Measurements from ENCODE around the gene WSCD1.

The WSCD1 gene

DNA sequence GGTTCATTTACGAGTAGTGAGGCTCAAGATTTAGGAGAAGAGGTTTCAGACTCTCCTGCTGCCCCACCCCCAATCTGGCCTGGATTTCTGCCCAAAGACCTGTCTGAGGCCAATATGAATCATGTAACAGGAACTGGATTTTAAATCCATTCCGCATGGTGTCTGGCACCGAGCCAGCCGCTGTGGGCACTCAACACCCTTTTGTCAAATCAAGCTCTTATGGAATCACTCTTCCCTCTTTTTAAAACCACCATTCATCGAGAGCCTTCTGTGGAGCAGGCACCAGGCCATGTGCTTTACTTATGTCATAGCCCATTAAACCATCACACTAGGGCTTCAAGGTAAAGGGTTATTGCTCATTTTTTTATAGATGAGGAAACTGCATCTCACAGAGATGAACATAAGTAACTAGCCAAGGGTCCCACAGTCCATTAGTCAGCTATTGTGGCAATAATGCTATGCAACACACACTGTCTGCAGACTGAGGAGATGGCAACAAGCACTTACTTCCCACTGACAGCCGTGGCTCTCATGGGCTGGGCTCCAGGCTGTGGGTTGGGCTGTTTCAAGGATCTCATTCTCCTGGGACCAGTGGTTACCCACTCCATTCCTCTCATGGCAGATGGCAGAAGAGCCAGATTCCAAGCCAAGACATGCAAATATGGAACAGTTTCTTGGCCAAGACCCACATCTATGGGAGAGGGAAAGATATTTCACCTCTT, 93.6 kb downstream of the WSCD1 start:
- Histone ChIP-seq H3K9ac (ENCODE audit: low read length) (no peak overlapping the region), H3K4me3 (ENCODE audit: low read depth in 1 of 2, low read length in 2 of 2) (no peak overlapping the region), H3K4me1 (ENCODE audit: insufficient read depth, low read length) (no peaks in the 10 kb centered on the region), H3K27me3 (ENCODE audit: control insufficient read depth in 1 of 2, insufficient read depth in 2 of 2, low read length in 2 of 2) (no peaks in the 10 kb centered on the region), H3K27ac (ENCODE audit: low read depth, low read length) (no peak overlapping the region), H3K36me3 (ENCODE audit: insufficient read depth, low read length) (no peaks in the 10 kb centered on the region), H3K9me3 (ENCODE audit: low read length) (no peaks in the 10 kb centered on the region)

DNA sequence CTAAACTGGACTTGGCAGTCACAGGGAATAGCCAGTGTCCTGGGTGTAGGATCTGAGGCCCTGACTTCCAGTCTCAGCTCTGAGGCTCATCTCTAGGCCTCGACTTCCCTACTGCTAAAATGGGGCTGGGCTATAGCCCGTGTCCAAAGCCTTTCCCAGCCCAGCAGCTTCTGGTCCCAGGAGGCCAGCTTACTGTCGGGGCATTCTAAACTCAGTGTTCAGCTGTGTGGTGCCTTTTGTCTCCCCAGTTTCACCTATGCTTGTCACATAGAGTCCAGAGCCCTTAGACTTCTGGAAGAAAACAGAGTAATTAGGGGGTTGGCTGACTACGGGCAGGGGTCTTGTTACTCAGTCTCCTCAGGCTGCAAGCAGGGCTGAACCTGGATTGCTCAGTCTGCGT, 94.8 kb downstream of the WSCD1 start:
- no peak overlapping the region for H3K9ac ChIP-seq (ENCODE audit: low read length)
- H3K36me3 ChIP-seq (ENCODE audit: insufficient read depth, low read length): no peaks in the 10 kb centered on the region
- no peaks in the 10 kb centered on the region for H3K4me1 ChIP-seq (ENCODE audit: insufficient read depth, low read length)
- no peak overlapping the region for H3K27ac ChIP-seq (ENCODE audit: low read depth, low read length)
- H3K9me3 ChIP-seq (ENCODE audit: low read length): no peaks in the 10 kb centered on the region
- H3K4me3 ChIP-seq (ENCODE audit: low read depth in 1 of 2, low read length in 2 of 2): no peak overlapping the region
- no peaks in the 10 kb centered on the region for H3K27me3 ChIP-seq (ENCODE audit: control insufficient read depth in 1 of 2, insufficient read depth in 2 of 2, low read length in 2 of 2)

DNA sequence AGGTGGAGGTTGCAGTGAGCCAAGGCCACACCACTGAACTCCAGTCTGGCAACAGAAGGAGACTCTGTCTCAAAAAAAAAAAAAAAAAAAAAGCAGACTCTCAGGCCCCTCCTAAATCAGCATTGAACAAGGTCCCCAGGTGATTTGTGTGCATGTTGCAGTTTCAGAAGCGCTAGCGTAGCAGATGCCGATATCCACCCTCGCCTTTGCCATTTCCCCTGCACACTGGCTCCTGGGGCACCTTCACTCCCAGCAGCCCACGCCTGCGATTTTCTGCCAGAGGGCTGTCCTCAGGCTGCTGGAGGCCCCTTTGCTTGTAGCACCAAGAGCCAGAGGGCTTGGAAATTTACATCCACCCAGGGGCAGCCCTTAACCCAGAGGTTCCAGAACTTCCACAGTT, 95.6 kb downstream of the WSCD1 start:
- Histone ChIP-seq H3K27me3 (ENCODE audit: control insufficient read depth in 1 of 2, insufficient read depth in 2 of 2, low read length in 2 of 2) (no peaks in the 10 kb centered on the region), H3K27ac (ENCODE audit: low read depth, low read length) (no peak overlapping the region), H3K4me1 (ENCODE audit: insufficient read depth, low read length) (no peaks in the 10 kb centered on the region), H3K9ac (ENCODE audit: low read length) (no peak overlapping the region), H3K36me3 (ENCODE audit: insufficient read depth, low read length) (no peaks in the 10 kb centered on the region), H3K4me3 (ENCODE audit: low read depth in 1 of 2, low read length in 2 of 2) (no peak overlapping the region), H3K9me3 (ENCODE audit: low read length) (no peaks in the 10 kb centered on the region)

DNA sequence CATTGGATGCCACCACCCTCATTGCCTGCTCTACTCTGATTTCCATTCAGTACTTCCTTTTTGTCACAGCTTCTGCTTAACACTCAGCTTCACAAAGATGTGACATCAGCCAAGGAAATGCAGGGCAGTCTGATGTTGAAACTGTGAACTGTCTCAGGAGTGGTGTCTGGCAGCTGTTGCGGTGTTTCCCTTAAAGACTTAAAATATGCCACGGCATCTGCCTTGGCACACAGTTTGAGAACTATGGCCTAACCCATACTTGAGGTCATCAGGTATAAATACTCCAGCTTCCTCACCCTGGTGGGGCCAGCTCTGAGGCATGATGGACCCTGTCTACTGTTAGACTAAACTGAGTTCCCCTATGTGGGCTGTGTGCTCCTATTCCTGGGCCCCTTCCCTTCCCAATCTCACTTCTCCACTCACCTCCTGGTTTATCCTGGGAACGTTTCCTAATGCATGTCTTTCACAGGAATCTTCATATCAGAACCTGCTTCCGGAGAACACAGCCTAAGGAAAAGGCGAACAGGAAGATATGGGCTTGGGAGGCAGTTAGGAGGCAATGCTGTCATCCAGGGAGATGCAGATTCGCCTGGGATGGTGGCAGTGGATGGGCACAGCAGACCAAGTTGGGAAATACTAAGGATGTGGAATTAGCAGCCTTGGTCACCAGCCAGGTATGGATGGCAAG, 96.5 kb downstream of the WSCD1 start:
- no peaks in the 10 kb centered on the region for H3K27me3 ChIP-seq (ENCODE audit: control insufficient read depth in 1 of 2, insufficient read depth in 2 of 2, low read length in 2 of 2)
- H3K4me1 ChIP-seq (ENCODE audit: insufficient read depth, low read length): no peaks in the 10 kb centered on the region
- H3K9me3 ChIP-seq (ENCODE audit: low read length): no peaks in the 10 kb centered on the region
- H3K4me3 ChIP-seq (ENCODE audit: low read depth in 1 of 2, low read length in 2 of 2): no peak overlapping the region
- no peak overlapping the region for H3K27ac ChIP-seq (ENCODE audit: low read depth, low read length)
- no peaks in the 10 kb centered on the region for H3K36me3 ChIP-seq (ENCODE audit: insufficient read depth, low read length)
- H3K9ac ChIP-seq (ENCODE audit: low read length): no peak overlapping the region

DNA sequence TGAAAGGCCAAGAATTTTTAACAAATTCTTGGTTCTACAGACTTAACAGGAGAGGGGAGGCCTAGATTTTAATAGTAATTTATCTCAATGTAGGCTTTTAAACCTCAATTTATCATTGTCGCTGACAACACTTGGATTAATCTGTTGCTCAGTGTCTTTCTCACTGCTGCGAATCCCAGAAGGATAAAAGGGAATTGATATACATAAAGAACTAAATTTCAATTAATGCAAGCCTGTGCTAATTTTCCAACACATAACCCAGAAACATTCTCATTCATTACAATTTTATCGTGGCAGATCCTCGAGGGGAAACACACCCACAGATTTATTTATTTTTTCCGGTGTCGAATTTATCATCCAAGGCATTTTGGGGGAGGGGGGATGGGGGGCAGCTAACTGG, 98.1 kb downstream of the WSCD1 start:
- no peak overlapping the region for H3K27ac ChIP-seq (ENCODE audit: low read depth, low read length)
- H3K4me1 ChIP-seq (ENCODE audit: insufficient read depth, low read length): no peaks in the 10 kb centered on the region
- H3K9ac ChIP-seq (ENCODE audit: low read length): no peak overlapping the region
- H3K4me3 ChIP-seq (ENCODE audit: low read depth in 1 of 2, low read length in 2 of 2): no peak overlapping the region
- H3K27me3 ChIP-seq (ENCODE audit: control insufficient read depth in 1 of 2, insufficient read depth in 2 of 2, low read length in 2 of 2): no peaks in the 10 kb centered on the region
- H3K36me3 ChIP-seq (ENCODE audit: insufficient read depth, low read length): no peaks in the 10 kb centered on the region
- H3K9me3 ChIP-seq (ENCODE audit: low read length): no peaks in the 10 kb centered on the region

DNA sequence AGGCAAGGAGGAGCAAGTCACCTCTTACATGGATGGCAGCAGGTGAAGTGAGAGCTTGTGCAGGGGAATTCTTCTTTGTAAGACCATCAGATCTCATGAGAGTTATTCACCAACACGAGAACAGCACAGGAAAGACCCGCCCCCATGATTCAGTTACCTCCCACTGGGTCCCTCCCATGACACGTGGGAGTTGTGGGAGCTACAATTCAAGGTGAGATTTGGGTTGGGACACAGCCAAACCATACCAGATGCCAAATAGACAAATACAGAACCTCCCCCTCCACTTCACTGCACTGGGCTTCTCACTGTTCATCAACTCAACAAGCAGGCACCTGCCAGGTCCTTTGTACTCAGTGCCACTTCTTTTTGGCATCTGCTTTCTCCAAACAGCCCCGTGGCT, 100.2 kb downstream of the WSCD1 start:
- H3K27ac ChIP-seq (ENCODE audit: low read depth, low read length): no peak overlapping the region
- no peak overlapping the region for H3K9ac ChIP-seq (ENCODE audit: low read length)
- no peaks in the 10 kb centered on the region for H3K4me1 ChIP-seq (ENCODE audit: insufficient read depth, low read length)
- no peaks in the 10 kb centered on the region for H3K9me3 ChIP-seq (ENCODE audit: low read length)
- H3K36me3 ChIP-seq (ENCODE audit: insufficient read depth, low read length): no peaks in the 10 kb centered on the region
- H3K4me3 ChIP-seq (ENCODE audit: low read depth in 1 of 2, low read length in 2 of 2): no peak overlapping the region
- no peaks in the 10 kb centered on the region for H3K27me3 ChIP-seq (ENCODE audit: control insufficient read depth in 1 of 2, insufficient read depth in 2 of 2, low read length in 2 of 2)

DNA sequence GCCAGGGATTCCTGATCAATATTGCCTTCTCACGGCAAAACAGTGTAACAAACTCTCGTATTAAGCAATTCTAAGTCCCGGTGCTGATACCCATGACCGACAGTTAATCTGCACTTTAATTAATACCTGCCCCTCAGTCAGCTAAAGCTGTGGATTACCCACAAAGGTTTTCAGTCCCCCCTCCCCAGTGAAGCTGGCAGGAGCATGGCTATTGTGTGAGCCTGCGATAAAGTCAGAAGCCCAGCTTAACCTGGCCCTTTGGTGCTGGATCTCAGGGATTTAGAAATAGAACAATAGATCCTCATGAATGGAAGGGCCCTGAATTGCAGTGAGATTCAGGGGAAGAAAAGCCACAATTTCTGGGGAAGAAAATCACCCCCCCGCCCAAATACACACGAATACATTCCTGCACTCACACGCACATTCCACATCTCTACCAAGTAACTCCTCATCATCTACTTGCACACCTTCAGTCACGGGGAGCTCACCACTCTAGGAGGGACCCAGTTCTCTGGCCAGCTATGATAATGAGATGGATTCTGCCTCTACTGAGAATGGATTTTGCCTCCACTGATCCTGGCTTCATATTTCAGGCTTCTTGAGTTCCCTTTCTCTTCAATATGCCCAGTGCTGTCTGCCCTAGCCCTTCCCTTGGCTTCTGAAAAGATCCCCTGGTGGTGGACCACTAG, 102.6 kb downstream of the WSCD1 start:
- H3K27ac ChIP-seq (ENCODE audit: low read depth, low read length): no peak overlapping the region
- H3K9me3 ChIP-seq (ENCODE audit: low read length): no peaks in the 10 kb centered on the region
- no peak overlapping the region for H3K9ac ChIP-seq (ENCODE audit: low read length)
- H3K4me1 ChIP-seq (ENCODE audit: insufficient read depth, low read length): no peaks in the 10 kb centered on the region
- no peaks in the 10 kb centered on the region for H3K36me3 ChIP-seq (ENCODE audit: insufficient read depth, low read length)
- no peak overlapping the region for H3K4me3 ChIP-seq (ENCODE audit: low read depth in 1 of 2, low read length in 2 of 2)
- H3K27me3 ChIP-seq (ENCODE audit: control insufficient read depth in 1 of 2, insufficient read depth in 2 of 2, low read length in 2 of 2): no peaks in the 10 kb centered on the region

DNA sequence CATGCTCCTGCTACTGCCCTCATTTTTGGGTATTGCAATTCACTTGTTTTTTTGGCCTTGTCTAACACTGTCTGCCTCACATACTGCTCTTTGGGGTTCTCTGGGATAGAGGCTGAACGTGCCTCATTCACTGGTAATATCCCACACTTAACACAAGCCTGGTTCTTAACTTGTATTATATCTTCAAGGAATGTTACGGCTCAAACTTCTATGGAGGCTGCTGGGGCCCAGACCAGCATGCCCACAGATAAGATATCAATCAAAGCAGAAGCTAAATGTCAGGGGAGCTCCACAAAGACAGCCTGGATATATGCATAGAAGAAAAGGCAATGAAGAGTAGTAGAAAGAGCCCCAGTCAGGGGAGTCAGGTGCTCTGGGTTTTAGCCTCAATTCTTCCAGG, 103.5 kb downstream of the WSCD1 start:
- Histone ChIP-seq H3K27ac (ENCODE audit: low read depth, low read length) (no peak overlapping the region), H3K27me3 (ENCODE audit: control insufficient read depth in 1 of 2, insufficient read depth in 2 of 2, low read length in 2 of 2) (no peaks in the 10 kb centered on the region), H3K36me3 (ENCODE audit: insufficient read depth, low read length) (no peaks in the 10 kb centered on the region)

More for the DNA sequence above, 103.5 kb downstream of the WSCD1 start:
- Histone ChIP-seq H3K9ac (ENCODE audit: low read length) (no peak overlapping the region), H3K4me3 (ENCODE audit: low read depth in 1 of 2, low read length in 2 of 2) (no peak overlapping the region), H3K4me1 (ENCODE audit: insufficient read depth, low read length) (no peaks in the 10 kb centered on the region), H3K9me3 (ENCODE audit: low read length) (no peaks in the 10 kb centered on the region)

Data from muscle layer of colon (tissue), 2 donors.